ENCODE results near the gene AGPS.

The AGPS gene

DNA sequence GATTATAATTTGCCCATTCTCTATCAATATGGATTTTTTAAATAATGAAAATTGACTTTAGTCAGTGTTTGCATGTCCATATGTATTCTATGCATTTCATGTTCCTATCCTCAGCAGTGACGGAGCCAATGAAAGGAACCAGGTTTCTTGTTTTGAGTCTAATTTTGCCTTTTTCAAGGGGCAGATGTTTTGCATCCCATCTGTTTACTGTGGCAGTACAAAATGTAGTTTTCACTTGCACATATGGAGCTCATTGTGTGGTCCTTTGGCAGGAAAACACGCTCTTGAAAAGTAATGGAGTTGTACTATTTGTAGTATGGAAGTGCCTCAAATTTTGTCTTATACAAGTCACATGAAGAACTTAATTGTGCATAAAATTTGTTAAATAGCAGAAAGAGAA lies 127.8 kb downstream of the AGPS start:
- DNase-seq (ENCODE audit: low read depth in 2 of 2, low spot score in 1 of 2) = no peak

DNA sequence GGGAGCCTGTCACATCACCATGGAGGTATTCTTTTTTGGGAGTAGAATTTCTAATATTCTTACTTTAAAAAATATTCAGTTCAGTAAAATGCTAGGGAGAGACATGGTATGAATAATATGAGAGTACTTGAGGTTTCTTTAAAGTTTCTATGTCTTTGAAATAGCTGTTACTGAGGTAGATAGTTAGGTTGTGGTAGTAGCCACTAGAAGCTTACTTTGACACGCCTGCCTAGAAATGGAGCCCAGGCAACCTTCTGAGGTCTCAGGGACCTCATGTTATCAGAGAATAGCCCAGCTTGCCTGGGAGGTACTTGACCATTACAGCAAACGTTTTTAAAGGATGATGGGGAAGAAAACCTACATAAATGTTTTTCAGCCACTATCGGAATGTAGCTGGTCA lies 131.2 kb downstream of the AGPS start:
- no peak for DNase-seq (ENCODE audit: low read depth in 2 of 2, low spot score in 1 of 2)

GRCh38 chr2:177525351-177525924 lies 132.9 kb downstream of the AGPS start:
- DNase-seq (ENCODE audit: low read depth in 2 of 2, low spot score in 1 of 2) = no peak

DNA sequence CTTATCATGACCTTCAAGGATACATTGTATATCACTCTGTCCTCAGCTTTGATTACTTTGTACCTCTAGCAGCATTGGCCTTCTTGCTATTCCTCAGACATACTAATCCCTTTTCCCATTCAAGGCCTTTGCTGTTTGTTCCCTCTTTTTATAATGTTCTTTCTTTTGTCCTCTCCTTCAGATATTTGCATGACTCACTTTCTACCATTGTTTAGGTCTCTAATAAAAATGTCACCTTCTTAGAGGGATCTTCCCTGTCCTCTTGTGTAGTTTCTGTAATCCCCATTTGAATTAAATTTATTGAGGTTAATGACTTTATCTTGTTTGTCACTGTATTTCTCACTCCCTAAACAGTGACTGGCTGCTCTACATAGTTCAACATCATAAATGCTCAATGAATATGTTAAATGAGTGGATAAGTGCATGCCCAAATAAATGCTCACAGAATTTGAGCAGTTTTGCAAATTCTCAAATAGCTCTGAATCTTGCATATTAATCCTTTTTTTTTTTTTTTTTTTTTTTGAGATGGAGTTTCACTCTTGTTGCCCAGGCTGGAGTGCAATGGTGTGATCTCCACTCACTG lies 135.9 kb downstream of the AGPS start:
- no peak for DNase-seq (ENCODE audit: low read depth in 2 of 2, low spot score in 1 of 2)

DNA sequence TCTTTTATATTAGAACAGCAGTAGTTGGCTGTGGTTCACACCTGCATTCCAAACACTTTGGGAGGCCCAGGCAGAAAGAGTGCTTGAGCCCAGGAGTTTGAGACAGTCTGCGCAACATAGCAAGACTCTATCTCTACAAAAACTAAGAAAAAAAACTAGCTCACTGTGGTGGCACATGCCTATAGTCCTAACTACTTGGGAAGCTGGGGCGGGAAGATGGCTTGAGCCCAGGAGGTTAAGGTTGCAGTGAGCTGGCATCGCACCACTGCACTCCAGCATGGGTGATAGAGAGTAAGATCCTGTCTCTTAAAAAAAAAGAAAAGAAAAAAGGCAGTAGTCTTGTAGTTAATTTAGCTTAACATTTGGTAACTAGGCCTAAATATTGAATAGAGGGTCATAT lies 136.6 kb downstream of the AGPS start:
- DNase-seq (ENCODE audit: low read depth in 2 of 2, low spot score in 1 of 2) = no peak

DNA sequence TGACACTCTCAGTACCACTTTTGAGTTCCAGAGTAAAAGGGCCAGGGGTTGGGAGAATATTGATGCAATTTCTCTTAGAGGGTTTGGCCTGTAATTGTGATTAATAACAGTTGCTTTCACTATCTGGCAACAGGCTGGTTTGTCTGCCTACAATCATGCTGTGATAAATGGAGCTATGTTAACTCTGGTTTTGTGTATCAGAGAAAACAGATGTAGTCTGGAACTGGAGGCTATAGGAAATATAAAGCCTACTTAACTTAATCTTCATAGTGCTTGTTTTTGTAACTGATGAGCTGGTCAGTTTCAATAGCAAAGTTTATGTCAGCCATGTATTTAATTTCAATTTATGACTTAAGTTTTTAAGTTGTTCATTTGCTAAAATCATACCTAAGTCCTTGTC lies 138.0 kb downstream of the AGPS start:
- DNase-seq (ENCODE audit: low read depth in 2 of 2, low spot score in 1 of 2) = no peak

- no peak for DNase-seq (ENCODE audit: low read depth in 2 of 2, low spot score in 1 of 2)
Observed at GRCh38 chr2:177531706-177532105, 139.1 kb downstream of the AGPS start.

DNA sequence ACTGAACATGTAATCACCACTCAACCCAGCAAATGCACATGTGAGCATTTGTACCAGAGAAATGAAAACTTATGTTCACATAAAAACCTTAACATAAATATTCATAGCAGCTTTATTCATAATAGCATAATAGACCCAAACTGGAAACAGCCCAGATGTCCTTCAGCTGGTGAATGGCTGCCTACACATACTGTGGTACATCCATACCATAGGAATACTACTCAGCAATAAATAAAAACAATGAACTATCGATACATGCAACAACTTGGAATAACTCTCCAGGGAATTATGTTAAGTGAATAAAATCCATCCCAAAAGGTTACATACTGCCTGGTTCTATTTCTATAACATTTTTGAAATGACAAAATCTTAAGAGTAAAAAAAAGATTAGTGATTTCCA lies 140.0 kb downstream of the AGPS start:
- DNase-seq (ENCODE audit: low read depth in 2 of 2, low spot score in 1 of 2) = no peak

DNA sequence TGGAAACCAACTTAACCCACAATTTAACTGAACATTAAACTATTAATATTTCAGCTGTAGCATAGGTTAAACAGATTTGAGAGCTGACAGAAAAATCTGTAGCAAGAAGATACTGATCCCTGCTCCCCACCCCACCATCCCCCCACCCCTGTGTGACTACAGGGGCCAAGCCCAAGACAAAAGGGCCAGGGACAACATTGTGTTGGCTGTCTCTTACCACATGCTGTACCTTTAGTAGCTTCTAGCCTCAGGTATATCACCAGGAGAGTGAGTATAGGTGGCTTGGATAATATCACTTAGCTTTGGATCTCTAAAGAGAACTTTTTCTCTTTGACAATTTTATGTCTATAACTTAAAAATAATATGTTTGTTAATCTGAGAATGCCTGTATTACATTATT lies 140.7 kb downstream of the AGPS start:
- no peak for DNase-seq (ENCODE audit: low read depth in 2 of 2, low spot score in 1 of 2)

DNA sequence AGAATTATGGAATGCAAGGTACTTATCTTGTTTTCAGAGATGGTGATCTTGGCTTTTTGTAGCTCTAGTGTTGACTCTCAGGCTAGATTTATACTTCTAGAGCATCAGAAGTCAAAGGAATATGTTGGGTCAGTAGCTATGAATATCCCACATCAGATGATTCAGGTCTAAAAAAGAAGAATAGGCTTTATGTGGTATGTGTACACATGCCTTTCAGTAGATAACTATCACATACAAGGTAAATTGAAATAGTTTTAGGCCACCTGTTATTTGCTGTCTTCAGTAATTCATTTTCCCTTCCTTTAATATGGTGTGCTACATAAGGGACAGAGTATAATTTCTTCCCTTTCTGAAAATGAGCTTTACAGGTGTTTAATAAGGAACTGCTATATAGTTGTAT lies 142.4 kb downstream of the AGPS start:
- no peak for DNase-seq (ENCODE audit: low read depth in 2 of 2, low spot score in 1 of 2)

- no peak for DNase-seq (ENCODE audit: low read depth in 2 of 2, low spot score in 1 of 2)
Observed at GRCh38 chr2:177535958-177536504, 143.5 kb downstream of the AGPS start.

DNA sequence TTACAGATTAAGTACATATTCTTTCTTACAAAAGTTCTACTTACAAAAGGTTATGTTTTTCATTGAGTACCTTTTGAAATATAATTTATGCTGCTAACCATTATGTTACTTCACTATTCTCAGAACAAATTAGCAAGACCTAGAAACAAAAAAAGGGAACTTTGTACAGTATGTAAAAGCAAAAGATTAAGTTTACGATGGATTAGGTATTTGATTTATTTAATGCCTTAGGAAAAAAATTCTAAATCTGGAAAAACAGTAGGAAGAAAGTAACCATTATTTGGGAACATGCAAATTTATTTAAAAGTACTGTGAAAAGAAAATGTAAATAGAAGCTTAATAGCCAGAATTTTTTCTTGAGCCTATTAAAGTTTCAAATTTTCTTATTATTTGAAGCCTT lies 144.6 kb downstream of the AGPS start:
- no peak for DNase-seq (ENCODE audit: low read depth in 2 of 2, low spot score in 1 of 2)

- no peak for DNase-seq (ENCODE audit: low read depth in 2 of 2, low spot score in 1 of 2)
Observed at GRCh38 chr2:177537636-177538035, 145.1 kb downstream of the AGPS start.

GRCh38 chr2:177538323-177538722 lies 145.8 kb downstream of the AGPS start:
- no peak for DNase-seq (ENCODE audit: low read depth in 2 of 2, low spot score in 1 of 2)

DNA sequence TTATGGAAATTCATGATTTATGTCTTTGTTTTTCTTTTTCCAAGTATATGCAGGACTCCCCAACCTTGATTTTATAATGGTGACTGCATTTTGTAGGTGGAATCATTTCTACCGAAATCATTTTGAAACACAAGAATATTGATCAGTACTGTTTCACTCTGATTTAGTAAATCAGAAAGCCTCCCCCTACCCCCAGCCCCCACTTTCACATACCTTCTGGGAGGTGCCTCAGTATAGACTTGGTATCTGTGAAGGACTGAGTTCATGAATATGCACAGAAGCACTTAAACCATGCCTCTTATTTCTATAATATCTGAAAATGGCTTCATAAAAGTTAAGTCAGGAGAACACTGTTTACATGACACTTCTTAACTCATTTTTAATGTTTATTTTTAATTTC lies 147.7 kb downstream of the AGPS start:
- no peak for DNase-seq (ENCODE audit: low read depth in 2 of 2, low spot score in 1 of 2)

DNA sequence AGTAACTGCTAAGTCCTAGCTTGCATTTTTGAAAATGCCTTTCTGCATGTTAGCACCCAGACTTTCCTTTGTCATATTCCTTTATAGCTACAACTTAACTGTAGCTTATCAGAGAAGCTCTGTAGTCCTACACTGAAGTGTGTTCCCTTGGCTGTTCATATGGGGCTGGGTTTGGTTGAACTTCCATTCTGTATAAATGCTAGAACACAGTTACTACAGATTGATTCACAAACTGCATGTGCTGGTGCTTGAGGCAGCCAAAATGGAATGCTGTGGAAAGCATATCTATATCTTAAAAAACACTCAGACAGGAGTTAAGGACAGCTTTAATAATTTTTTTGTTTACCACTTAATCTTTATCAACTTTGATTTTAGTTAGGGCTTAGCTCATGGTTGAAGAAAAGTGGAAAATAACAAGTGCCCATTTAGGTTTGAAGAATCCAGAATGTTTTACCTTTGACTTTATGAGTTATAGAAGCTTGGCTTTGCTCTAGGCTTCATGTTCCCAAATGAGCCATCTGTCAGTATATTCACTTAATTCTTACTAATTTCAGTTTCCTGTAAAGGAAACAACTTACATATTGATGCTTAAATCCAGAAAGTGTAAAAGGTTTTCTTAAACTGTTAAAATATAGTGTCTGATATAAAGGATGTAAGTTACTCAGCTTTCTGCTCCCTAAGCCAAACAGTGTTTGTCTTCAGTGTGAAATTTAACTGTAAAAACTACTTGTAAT lies 148.9 kb downstream of the AGPS start:
- DNase-seq (ENCODE audit: low read depth in 2 of 2, low spot score in 1 of 2) = no peak

DNA sequence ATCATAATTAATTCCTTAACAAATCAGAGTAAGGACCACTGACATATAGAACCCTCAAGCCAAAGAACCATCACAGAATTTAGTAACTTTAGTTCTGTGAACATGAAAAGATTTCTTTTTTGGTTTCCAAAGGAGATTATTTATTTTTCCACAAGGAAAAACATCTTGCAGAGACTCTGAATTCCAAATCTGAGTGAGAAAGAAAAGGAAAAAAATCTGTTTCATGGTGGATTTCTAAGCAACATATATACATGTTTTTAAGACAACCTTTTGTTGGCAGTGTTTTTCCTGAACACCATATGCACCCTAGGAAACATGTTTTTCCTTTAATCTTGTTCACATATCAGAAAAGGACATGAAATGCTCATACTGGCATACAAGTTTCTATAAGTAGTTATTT lies 149.8 kb downstream of the AGPS start:
- DNase-seq (ENCODE audit: low read depth in 2 of 2, low spot score in 1 of 2) = no peak

DNA sequence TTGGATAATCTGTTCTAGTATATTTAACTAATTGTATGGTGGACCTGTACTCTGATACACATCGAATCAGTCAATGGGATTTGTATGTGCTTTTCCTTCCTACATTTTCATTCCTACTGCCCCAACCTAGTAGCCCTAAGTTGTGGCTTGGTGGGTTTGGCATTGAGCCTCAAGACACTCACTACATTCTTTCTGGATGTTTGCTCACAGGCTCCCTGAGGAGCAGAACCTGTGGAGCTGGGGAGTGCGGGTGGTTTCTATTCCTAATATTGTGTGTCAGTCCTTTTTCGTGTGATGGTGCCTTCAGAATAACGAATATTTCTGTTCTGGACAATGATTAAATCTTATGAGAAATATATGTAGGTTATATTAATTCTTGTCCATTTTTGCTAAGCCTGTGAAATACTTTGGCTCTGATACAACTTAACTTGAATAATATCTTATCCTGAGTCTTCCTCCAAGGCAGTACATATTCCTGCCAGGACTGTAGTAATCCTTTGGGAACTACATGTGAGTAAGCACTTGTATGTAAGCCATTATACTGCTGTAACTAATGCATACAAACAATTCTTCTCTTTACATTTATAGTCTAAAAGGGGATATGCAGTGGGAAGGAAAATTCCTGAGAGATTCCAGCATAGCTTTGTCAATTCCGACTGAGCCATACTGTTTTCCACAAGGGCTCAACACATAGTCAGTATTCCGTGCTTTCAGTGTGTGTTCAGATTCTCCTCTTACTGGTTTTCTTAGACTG lies 150.6 kb downstream of the AGPS start:
- no peak for DNase-seq (ENCODE audit: low read depth in 2 of 2, low spot score in 1 of 2)

GRCh38 chr2:177545143-177545542 lies 152.6 kb downstream of the AGPS start:
- DNase-seq (ENCODE audit: low read depth in 2 of 2, low spot score in 1 of 2) = no peak

GRCh38 chr2:177545981-177546585 lies 153.5 kb downstream of the AGPS start:
- DNase-seq (ENCODE audit: low read depth in 2 of 2, low spot score in 1 of 2) = no peak

GRCh38 chr2:177547122-177547521 lies 154.5 kb downstream of the AGPS start:
- no peak for DNase-seq (ENCODE audit: low read depth in 2 of 2, low spot score in 1 of 2)

All from stimulated activated CD8-positive, alpha-beta memory T cell treated with anti-CD3 and anti-CD28 coated beads, Interleukin-4, amount 100 ng/mL, for 1 hour (primary cell).